SK-N-SH treated with all-trans-retinoic acid at 6 μM for 48 hours (cell line): ENCODE measurements around the gene REEP6.

Experiments used
- ATAC-seq: fragments of 200-7000 bp; cut with Tn5 transposase; 3 replicates; pipeline ENCODE4 v1.9.1; 2020; ENCODE audit warnings: mild to moderate bottlenecking, moderate library complexity
- ARNTL ChIP-seq: fragments of 450-650 bp; formaldehyde crosslinking; IDR thresholded peaks from 2 replicates; pipeline ENCODE4 v1.5.0; 2020; ENCODE audit warnings: low read depth, mild to moderate bottlenecking, moderate library complexity, borderline replicate concordance
- BACH2 ChIP-seq: fragments of 250-450 bp; sonication (Bioruptor Pico); IDR thresholded peaks from 2 replicates; pipeline ENCODE4 v1.9.0; 2021; ENCODE audit warnings: mild to moderate bottlenecking, borderline replicate concordance
- CSDC2 ChIP-seq: fragments of 250-450 bp; sonication (Bioruptor Pico); IDR thresholded peaks from 2 replicates; pipeline ENCODE4 v1.5.0; 2020; ENCODE audit warnings: mild to moderate bottlenecking, moderate library complexity
- CSRNP3 ChIP-seq: fragments of 250-450 bp; sonication (Bioruptor Pico); IDR thresholded peaks from 2 replicates; pipeline ENCODE4 v1.5.1; 2021; ENCODE audit warnings: mild to moderate bottlenecking, moderate library complexity
- ESRRG ChIP-seq: fragments of 250-450 bp; sonication (Bioruptor Pico); IDR thresholded peaks from 2 replicates; pipeline ENCODE4 v1.6.1; 2021; ENCODE audit warnings: mild to moderate bottlenecking
- GLIS3 ChIP-seq: fragments of 250-450 bp; sonication (Bioruptor Pico); IDR thresholded peaks from 2 replicates; pipeline ENCODE4 v1.5.0; 2020; ENCODE audit warnings: mild to moderate bottlenecking, moderate library complexity
- ISL1 ChIP-seq: fragments of 250-450 bp; sonication (Bioruptor Pico); IDR thresholded peaks from 2 replicates; pipeline ENCODE4 v2.1.2; 2022; ENCODE audit warnings: mild to moderate bottlenecking, moderate library complexity
- OSR1 ChIP-seq: fragments of 250-450 bp; sonication (Bioruptor Pico); IDR thresholded peaks from 2 replicates; pipeline ENCODE4 v1.8.0; 2022; ENCODE audit warnings: moderate library complexity, mild to moderate bottlenecking, inconsistent platforms
- PATZ1 ChIP-seq: fragments of 250-450 bp; sonication (Bioruptor Pico); IDR thresholded peaks from 2 replicates; pipeline ENCODE4 v1.8.0; 2020; ENCODE audit warnings: mild to moderate bottlenecking, moderate library complexity, borderline replicate concordance
- PPARA ChIP-seq: fragments of 250-450 bp; sonication (Bioruptor Pico); IDR thresholded peaks from 2 replicates; pipeline ENCODE4 v1.5.0; 2020; ENCODE audit warnings: mild to moderate bottlenecking, borderline replicate concordance
- SNAI2 ChIP-seq: fragments of 250-450 bp; sonication (Bioruptor Pico); IDR thresholded peaks from 2 replicates; pipeline ENCODE4 v1.5.0; 2020; ENCODE audit warnings: mild to moderate bottlenecking, moderate library complexity
- ZNF70 ChIP-seq: fragments of 450-650 bp; formaldehyde crosslinking; IDR thresholded peaks from 2 replicates; pipeline ENCODE4 v1.5.0; 2020; ENCODE audit warnings: mild to moderate bottlenecking, moderate library complexity
- ZNF8 ChIP-seq: fragments of 450-650 bp; formaldehyde crosslinking; IDR thresholded peaks from 2 replicates; pipeline ENCODE4 v1.5.0; 2020; ENCODE audit warnings: mild to moderate bottlenecking, moderate library complexity
- TF ChIP-seq, protein P1 (sequence below): fragments of 250-450 bp; sonication (Bioruptor Pico); IDR thresholded peaks from 2 replicates; pipeline ENCODE4 v1.8.0; 2021; ENCODE audit warnings: low read depth, mild to moderate bottlenecking, moderate library complexity, borderline replicate concordance
- TF ChIP-seq, protein P2 (sequence below): fragments of 250-450 bp; sonication (Bioruptor Pico); IDR thresholded peaks from 2 replicates; pipeline ENCODE4 v1.5.1; 2020; ENCODE audit warnings: low read depth, mild to moderate bottlenecking, moderate library complexity

The REEP6 gene

GRCh38 chr19:1482361-1483130, 8.4 kb upstream of the REEP6 start:
- TF ChIP-seq GLIS3 (CRISPR knock-in tag), result no peak
- TF ChIP-seq, protein P1, sequence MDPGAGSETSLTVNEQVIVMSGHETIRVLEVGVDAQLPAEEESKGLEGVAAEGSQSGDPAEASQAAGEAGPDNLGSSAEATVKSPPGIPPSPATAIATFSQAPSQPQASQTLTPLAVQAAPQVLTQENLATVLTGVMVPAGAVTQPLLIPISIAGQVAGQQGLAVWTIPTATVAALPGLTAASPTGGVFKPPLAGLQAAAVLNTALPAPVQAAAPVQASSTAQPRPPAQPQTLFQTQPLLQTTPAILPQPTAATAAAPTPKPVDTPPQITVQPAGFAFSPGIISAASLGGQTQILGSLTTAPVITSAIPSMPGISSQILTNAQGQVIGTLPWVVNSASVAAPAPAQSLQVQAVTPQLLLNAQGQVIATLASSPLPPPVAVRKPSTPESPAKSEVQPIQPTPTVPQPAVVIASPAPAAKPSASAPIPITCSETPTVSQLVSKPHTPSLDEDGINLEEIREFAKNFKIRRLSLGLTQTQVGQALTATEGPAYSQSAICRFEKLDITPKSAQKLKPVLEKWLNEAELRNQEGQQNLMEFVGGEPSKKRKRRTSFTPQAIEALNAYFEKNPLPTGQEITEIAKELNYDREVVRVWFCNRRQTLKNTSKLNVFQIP (CRISPR knock-in tag), result no peak
- no peak for TF ChIP-seq PPARA (CRISPR knock-in tag)
- no peak for TF ChIP-seq CSDC2 (CRISPR knock-in tag)
- TF ChIP-seq SNAI2 (CRISPR knock-in tag), result no peak
- no peak for TF ChIP-seq ESRRG (CRISPR knock-in tag)
- no peak for ATAC-seq

- no peak for TF ChIP-seq ESRRG (CRISPR knock-in tag)
- TF ChIP-seq PATZ1, result no peak
- TF ChIP-seq, protein P1 (CRISPR knock-in tag), result no peak
- TF ChIP-seq ZNF70 (CRISPR knock-in tag), result no peak
- no peak for TF ChIP-seq ARNTL (CRISPR knock-in tag)
- no peak for TF ChIP-seq CSRNP3
- TF ChIP-seq PPARA (CRISPR knock-in tag), result no peak
- no peak for TF ChIP-seq OSR1 (CRISPR knock-in tag)
- no peak for TF ChIP-seq ZNF8 (CRISPR knock-in tag)
- no peak for TF ChIP-seq SNAI2 (CRISPR knock-in tag)
- TF ChIP-seq, protein P2, sequence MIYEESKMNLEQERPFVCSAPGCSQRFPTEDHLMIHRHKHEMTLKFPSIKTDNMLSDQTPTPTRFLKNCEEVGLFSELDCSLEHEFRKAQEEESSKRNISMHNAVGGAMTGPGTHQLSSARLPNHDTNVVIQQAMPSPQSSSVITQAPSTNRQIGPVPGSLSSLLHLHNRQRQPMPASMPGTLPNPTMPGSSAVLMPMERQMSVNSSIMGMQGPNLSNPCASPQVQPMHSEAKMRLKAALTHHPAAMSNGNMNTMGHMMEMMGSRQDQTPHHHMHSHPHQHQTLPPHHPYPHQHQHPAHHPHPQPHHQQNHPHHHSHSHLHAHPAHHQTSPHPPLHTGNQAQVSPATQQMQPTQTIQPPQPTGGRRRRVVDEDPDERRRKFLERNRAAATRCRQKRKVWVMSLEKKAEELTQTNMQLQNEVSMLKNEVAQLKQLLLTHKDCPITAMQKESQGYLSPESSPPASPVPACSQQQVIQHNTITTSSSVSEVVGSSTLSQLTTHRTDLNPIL (CRISPR knock-in tag), result no peak
- no peak for TF ChIP-seq ISL1 (CRISPR knock-in tag)
- TF ChIP-seq BACH2 (CRISPR knock-in tag), result no peak
- TF ChIP-seq, all 23 proteins: peak for 0
- ATAC-seq, result no peak
Observed at GRCh38 chr19:1483131-1483978, 7.6 kb upstream of the REEP6 start.

DNA sequence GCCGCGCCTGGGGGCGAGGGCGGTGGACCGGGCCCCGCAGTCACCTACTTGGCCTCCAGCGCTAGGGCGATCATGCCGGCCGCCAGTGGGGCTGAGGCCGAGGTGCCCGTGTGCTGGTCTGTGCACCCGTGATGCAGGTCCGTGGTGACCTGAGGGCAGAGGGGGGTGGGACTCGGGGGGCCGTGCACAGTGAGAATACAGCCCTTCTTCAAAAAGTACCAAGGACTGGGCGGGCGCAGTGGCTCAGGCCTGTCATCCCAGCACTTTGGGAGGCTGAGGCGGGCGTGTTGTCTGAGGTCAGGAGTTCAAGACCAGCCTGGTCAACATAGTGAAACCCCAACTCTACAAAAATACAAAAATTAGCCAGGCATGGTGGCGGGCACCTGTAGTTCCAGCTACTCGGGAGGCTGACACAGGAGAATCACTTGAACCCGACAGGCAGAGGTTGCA, 7.0 kb upstream of the REEP6 start:
- TF ChIP-seq ARNTL (CRISPR knock-in tag), result no peak
- TF ChIP-seq GLIS3 (CRISPR knock-in tag), result no peak
- TF ChIP-seq ISL1 (CRISPR knock-in tag), result no peak
- TF ChIP-seq CSRNP3, result no peak
- TF ChIP-seq OSR1 (CRISPR knock-in tag), result no peak
- TF ChIP-seq, protein P1 (CRISPR knock-in tag), result no peak
- TF ChIP-seq, protein P2 (CRISPR knock-in tag), result no peak
- no peak for ATAC-seq
